GM23338 (cell line): ENCODE measurements around the gene ABCA7. TPM values are rescaled to one million over a fixed set of nuclear protein-coding genes. Genes with fewer than 3 reads are reported as not detected.
A peak's percentile ranks its signal among the peaks of the same experiment; 100 is the strongest.

Experiments used
- ATAC-seq: fragments of 200-7000 bp; cut with Tn5 transposase; 3 replicates; pipeline ENCODE4 v1.9.1; 2020
- DNase-seq: peaks from one replicate; pipeline ENCODE4 v3.0.0-alpha.2; 2015; ENCODE audit warnings: low spot score
- H2AFZ ChIP-seq: fragments of 200-600 bp; sonication (generic); 2 replicates; pipeline ENCODE4 v1.8.0; 2016; ENCODE audit warnings: antibody characterized with exemption, mild to moderate bottlenecking, moderate library complexity
- H3F3A ChIP-seq: fragments of 200-600 bp; sonication (generic); replicated peaks from 2 replicates; pipeline ENCODE4 v1.8.0; 2017; ENCODE audit warnings: antibody characterized with exemption, mixed run types, low read depth
- H3K27ac ChIP-seq: fragments of 200-600 bp; sonication (generic); 2 replicates; pipeline ENCODE4 v1.6.1; 2016; ENCODE audit warnings: low read depth
- H3K27me3 ChIP-seq: fragments of 200-600 bp; sonication (generic); 2 replicates; pipeline ENCODE4 v1.8.0; 2016; ENCODE audit warnings: mild to moderate bottlenecking, mixed run types, moderate library complexity; ENCODE audit not compliant: insufficient read depth
- H3K36me3 ChIP-seq: fragments of 200-600 bp; sonication (generic); 2 replicates; pipeline ENCODE4 v1.8.0; 2016; ENCODE audit warnings: mild to moderate bottlenecking; ENCODE audit not compliant: insufficient read depth
- H3K4me1 ChIP-seq: fragments of 200-600 bp; sonication (generic); 2 replicates; pipeline ENCODE4 v1.8.0; 2016; ENCODE audit warnings: mild to moderate bottlenecking, moderate library complexity; ENCODE audit not compliant: insufficient read depth
- H3K4me2 ChIP-seq: fragments of 200-600 bp; sonication (generic); 2 replicates; pipeline ENCODE4 v1.7.1; 2017; ENCODE audit warnings: mixed run types
- H3K4me3 ChIP-seq: fragments of 200-600 bp; sonication (generic); 2 replicates; pipeline ENCODE4 v1.6.1; 2016; ENCODE audit warnings: mixed run types
- H3K79me2 ChIP-seq: fragments of 200-600 bp; sonication (generic); replicated peaks from 2 replicates; pipeline ENCODE4 v1.8.0; 2017; ENCODE audit warnings: mild to moderate bottlenecking; ENCODE audit not compliant: insufficient read depth
- H3K9me2 ChIP-seq: fragments of 200-600 bp; sonication (generic); 2 replicates; pipeline ENCODE4 v1.8.0; 2017; ENCODE audit not compliant: insufficient read depth
- H4K20me1 ChIP-seq: fragments of 200-600 bp; sonication (generic); replicated peaks from 2 replicates; pipeline ENCODE4 v1.8.0; 2017; ENCODE audit warnings: mild to moderate bottlenecking; ENCODE audit not compliant: insufficient read depth
- H3K27ac Mint-ChIP-seq: 2 replicates; pipeline ENCODE4 v1.8.0; 2020; ENCODE audit warnings: inconsistent platforms, mild to moderate bottlenecking, moderate library complexity, mixed read lengths
- H3K27me3 Mint-ChIP-seq: 3 replicates; pipeline ENCODE4 v1.8.0; 2022; ENCODE audit warnings: low read depth, mild to moderate bottlenecking, moderate library complexity, mixed read lengths, inconsistent platforms; ENCODE audit not compliant: insufficient read depth, poor library complexity
- H3K36me3 Mint-ChIP-seq: 3 replicates; pipeline ENCODE4 v1.8.0; 2021; ENCODE audit warnings: low read depth, mild to moderate bottlenecking, inconsistent platforms, moderate library complexity, mixed read lengths
- H3K4me1 Mint-ChIP-seq: 3 replicates; pipeline ENCODE4 v1.8.0; 2020; ENCODE audit warnings: mild to moderate bottlenecking, inconsistent platforms, mixed read lengths
- H3K4me3 Mint-ChIP-seq: 3 replicates; pipeline ENCODE4 v1.8.0; 2021; ENCODE audit warnings: moderate library complexity, mild to moderate bottlenecking, inconsistent platforms, mixed read lengths
- H3K9me3 Mint-ChIP-seq: 3 replicates; pipeline ENCODE4 v1.8.0; 2020; ENCODE audit warnings: moderate library complexity, mild to moderate bottlenecking, inconsistent platforms, mixed read lengths
- CTCF ChIP-seq, 2 experiments: fragments of 200-600 bp in 1 of 2; sonication (generic) in 1 of 2; conservative IDR thresholded peaks; 2 replicates each; pipeline versions ENCODE4 v1.5.1 to v1.6.1; 2016 to 2017; ENCODE audit warnings: antibody characterized with exemption in 2 of 2, low read depth in 2 of 2, mild to moderate bottlenecking in 2 of 2, moderate library complexity in 1 of 2
- EZH2phosphoT487 ChIP-seq: fragments of 200-600 bp; sonication (generic); IDR thresholded peaks from one replicate; pipeline ENCODE4 v1.8.1; 2018; ENCODE audit warnings: antibody characterized with exemption; ENCODE audit not compliant: unreplicated experiment
- NANOG ChIP-seq: IDR thresholded peaks from 2 replicates; pipeline ENCODE4 v1.6.1; 2016; ENCODE audit warnings: antibody characterized with exemption, borderline replicate concordance
- REST ChIP-seq: IDR thresholded peaks from one replicate; pipeline ENCODE4 v1.6.1; 2018; ENCODE audit warnings: antibody characterized with exemption; ENCODE audit not compliant: unreplicated experiment
- STAT1 ChIP-seq: IDR thresholded peaks from one replicate; pipeline ENCODE4 v1.6.1; 2016; ENCODE audit warnings: antibody characterized with exemption; ENCODE audit not compliant: unreplicated experiment
- ZNF114 ChIP-seq: fragments of 250-450 bp; sonication (Bioruptor Pico); IDR thresholded peaks from 2 replicates; pipeline ENCODE4 v1.5.0; 2020; ENCODE audit warnings: mild to moderate bottlenecking, moderate library complexity
- ZNF331 ChIP-seq: fragments of 250-450 bp; sonication (Bioruptor Pico); IDR thresholded peaks from 2 replicates; pipeline ENCODE4 v1.5.0; 2020; ENCODE audit warnings: low read depth, mild to moderate bottlenecking, moderate library complexity
- polyA plus RNA-seq: library from polyadenylated mRNA; unstranded; fragments of >200 nt; fragmentation: Nextera tagmentation; extraction: Ambion mirVana; gene quantifications from 2 replicates; pipeline ENCODE4 v1.2.1, GENCODE V29; 2016
- total RNA-seq: library from RNA; depleted of rRNA; stranded (reverse); fragments of >200 nt; shearing (Covaris generic); gene quantifications from 2 replicates; pipeline ENCODE4 v1.2.3, GENCODE V29; 2014
- TF ChIP-seq, protein P1 (sequence below): IDR thresholded peaks from 2 replicates; pipeline ENCODE4 v1.6.1; 2016; ENCODE audit warnings: antibody characterized with exemption

ABCA7 gene
- total and polyA plus RNA-seq, 2 experiments from 2014 or later = 22.2 to 27.4 TPM

DNA sequence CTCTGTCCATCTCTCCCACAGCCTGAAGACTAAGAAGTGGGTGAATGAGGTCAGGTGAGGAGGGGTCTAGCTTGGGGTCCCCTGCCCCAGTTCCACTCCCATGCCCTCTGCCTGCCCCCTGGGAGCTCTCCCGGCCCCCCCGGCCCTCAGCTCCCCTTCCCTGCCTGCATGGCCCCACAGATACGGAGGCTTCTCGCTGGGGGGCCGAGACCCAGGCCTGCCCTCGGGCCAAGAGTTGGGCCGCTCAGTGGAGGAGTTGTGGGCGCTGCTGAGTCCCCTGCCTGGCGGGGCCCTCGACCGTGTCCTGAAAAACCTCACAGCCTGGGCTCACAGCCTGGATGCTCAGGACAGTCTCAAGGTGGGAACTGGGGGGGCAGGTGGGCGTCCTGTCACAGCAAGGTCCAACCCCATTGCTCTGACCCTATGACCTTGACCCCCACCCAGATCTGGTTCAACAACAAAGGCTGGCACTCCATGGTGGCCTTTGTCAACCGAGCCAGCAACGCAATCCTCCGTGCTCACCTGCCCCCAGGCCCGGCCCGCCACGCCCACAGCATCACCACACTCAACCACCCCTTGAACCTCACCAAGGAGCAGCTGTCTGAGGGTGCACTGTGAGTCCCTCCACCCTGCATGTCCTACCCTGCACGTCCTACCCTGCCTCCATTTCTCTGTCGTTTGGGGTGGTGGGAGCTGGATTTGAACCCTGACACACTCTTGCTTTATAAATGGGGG lies 16.1 kb downstream of the ABCA7 start (continued):
- TF ChIP-seq, protein P1, sequence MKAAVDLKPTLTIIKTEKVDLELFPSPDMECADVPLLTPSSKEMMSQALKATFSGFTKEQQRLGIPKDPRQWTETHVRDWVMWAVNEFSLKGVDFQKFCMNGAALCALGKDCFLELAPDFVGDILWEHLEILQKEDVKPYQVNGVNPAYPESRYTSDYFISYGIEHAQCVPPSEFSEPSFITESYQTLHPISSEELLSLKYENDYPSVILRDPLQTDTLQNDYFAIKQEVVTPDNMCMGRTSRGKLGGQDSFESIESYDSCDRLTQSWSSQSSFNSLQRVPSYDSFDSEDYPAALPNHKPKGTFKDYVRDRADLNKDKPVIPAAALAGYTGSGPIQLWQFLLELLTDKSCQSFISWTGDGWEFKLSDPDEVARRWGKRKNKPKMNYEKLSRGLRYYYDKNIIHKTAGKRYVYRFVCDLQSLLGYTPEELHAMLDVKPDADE = no peak
- TF ChIP-seq ZNF114 = no peak
- TF ChIP-seq ZNF331 (CRISPR knock-in tag) = no peak
- TF ChIP-seq EZH2phosphoT487 = no peak
- TF ChIP-seq REST = no peak
- no peak for TF ChIP-seq STAT1
- TF ChIP-seq NANOG = no peak

DNA sequence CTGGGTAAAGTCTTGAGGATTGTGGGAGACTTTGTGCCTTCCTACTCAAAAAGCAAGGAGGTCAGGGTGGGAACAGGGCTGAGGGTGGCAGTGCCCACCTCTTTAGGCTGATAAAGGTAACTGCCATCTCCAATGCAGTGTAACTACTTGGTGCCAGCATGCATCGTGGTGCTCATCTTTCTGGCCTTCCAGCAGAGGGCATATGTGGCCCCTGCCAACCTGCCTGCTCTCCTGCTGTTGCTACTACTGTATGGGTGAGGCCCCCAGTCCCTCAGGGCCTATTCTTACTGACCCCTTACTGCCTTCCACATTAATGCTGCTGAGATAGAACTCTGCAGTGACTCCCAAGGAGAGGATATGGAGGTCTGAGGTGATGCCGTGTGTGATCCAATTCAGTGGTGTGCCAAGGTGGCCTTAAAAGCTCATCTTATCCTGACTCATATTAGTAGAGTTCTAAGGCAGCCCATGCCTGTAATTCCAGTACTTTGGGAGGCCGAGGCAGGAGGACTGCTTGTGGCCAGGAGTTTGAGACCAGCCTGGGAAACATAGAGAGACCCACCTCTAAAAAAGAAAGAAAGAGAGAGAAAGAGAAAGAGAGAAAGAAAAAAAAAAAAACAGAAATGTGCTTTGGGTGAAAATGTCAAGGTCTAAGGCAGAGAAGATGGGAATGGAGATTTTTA lies 17.4 kb downstream of the ABCA7 start:
- Mint-ChIP-seq H3K4me3 (no peak overlapping the region), H3K27ac (no peak overlapping the region)

More for the DNA sequence above, 17.4 kb downstream of the ABCA7 start:
- no peak overlapping the region for H3K4me2 ChIP-seq
- H3K27ac ChIP-seq = no peak overlapping the region
- Mint-ChIP-seq H3K27me3 (peaks cover 9% of the 10 kb centered on the region), H3K4me1 (no peaks in the 10 kb centered on the region), H3K9me3 (peaks cover 32% of the 10 kb centered on the region), H3K36me3 (peaks cover 37% of the 10 kb centered on the region)
- no peaks in the 10 kb centered on the region for H3K27me3 ChIP-seq
- no peaks in the 10 kb centered on the region for H3K4me1 ChIP-seq
- H3K4me3 ChIP-seq = no peak overlapping the region
- H3K79me2 ChIP-seq = no peaks in the 10 kb centered on the region
- peak; percentile 83 for DNase-seq
- H3F3A ChIP-seq = peaks cover under 1% of the 10 kb centered on the region; the same call in 1 of the 2 replicates
- ATAC-seq = no peak
- H4K20me1 ChIP-seq = no peaks in the 10 kb centered on the region
- TF ChIP-seq, protein P1 = no peak
- TF ChIP-seq CTCF (conservative IDR thresholded peaks at IDR 0.05; ENCODE audit: low read depth in 2 of 2) = 0 out of 4 replicates have a peak, but pooled peaks of 1 of the 2 experiments have one; percentile 12
- peaks cover 18% of the 10 kb centered on the region for H3K36me3 ChIP-seq
- H3K9me2 ChIP-seq = no peaks in the 10 kb centered on the region
- no peak overlapping the region for H2AFZ ChIP-seq
